ENCODE data around the gene FOXK1.

The FOXK1 gene

GRCh38 chr7:4709187-4709586, 27.1 kb downstream of the FOXK1 start:
- no peak overlapping the region for H3K4me2 ChIP-seq (ENCODE audit: low read length)
- no peak overlapping the region for H3K9ac ChIP-seq (ENCODE audit: low read length)
- no peak overlapping the region for H3K4me3 ChIP-seq (ENCODE audit: low read length)
- H3K9me3 ChIP-seq (ENCODE audit: insufficient read depth, low read length) = no peaks in the 10 kb centered on the region
- H3K27me3 ChIP-seq (ENCODE audit: low read depth, low read length) = no peaks in the 10 kb centered on the region
- H3K79me2 ChIP-seq (ENCODE audit: low read length) = peaks cover 86% of the 10 kb centered on the region
- H3K36me3 ChIP-seq (replicated peaks; ENCODE audit: low read depth, low read length) = no peaks in the 10 kb centered on the region
- no peak overlapping the region for H2AFZ ChIP-seq (ENCODE audit: low read depth, low read length)
- 0 out of 2 replicates have a peak, but pooled peaks cover 13% of the 10 kb centered on the region for H4K20me1 ChIP-seq (ENCODE audit: insufficient read depth, low read length)
- TF ChIP-seq EZH2phosphoT487 (IDR thresholded peaks at IDR 0.05; ENCODE audit: low read depth) = no peak
- no peak overlapping the region for H3K27ac ChIP-seq (ENCODE audit: low read length)
- H3K4me1 ChIP-seq (ENCODE audit: low read length) = no peaks in the 10 kb centered on the region

- no peak overlapping the region for H3K4me3 ChIP-seq (ENCODE audit: low read length)
- no peak overlapping the region for H3K4me2 ChIP-seq (ENCODE audit: low read length)
- H3K79me2 ChIP-seq (ENCODE audit: low read length) = peaks cover 95% of the 10 kb centered on the region
- peaks cover 3% of the 10 kb centered on the region for H3K36me3 ChIP-seq (replicated peaks; ENCODE audit: low read depth, low read length)
- no peaks in the 10 kb centered on the region for H3K9me3 ChIP-seq (ENCODE audit: insufficient read depth, low read length)
- no peaks in the 10 kb centered on the region for H3K4me1 ChIP-seq (ENCODE audit: low read length)
- no peaks in the 10 kb centered on the region for H3K27me3 ChIP-seq (ENCODE audit: low read depth, low read length)
- no peak for TF ChIP-seq CTCF (IDR thresholded peaks at IDR 0.05; ENCODE audit: low read depth, low read length)
- no peak for TF ChIP-seq EZH2phosphoT487 (IDR thresholded peaks at IDR 0.05; ENCODE audit: low read depth)
- H2AFZ ChIP-seq (ENCODE audit: low read depth, low read length) = no peak overlapping the region
- H3K9ac ChIP-seq (ENCODE audit: low read length) = no peak overlapping the region
- no peak overlapping the region for H3K27ac ChIP-seq (ENCODE audit: low read length)
- H4K20me1 ChIP-seq (ENCODE audit: insufficient read depth, low read length) = peaks cover 24% of the 10 kb centered on the region; the same call in 1 of the 2 replicates
Observed at GRCh38 chr7:4711093-4711492, 29.0 kb downstream of the FOXK1 start.

- Histone ChIP-seq H3K9me3 (ENCODE audit: insufficient read depth, low read length) (no peaks in the 10 kb centered on the region), H3K36me3 (replicated peaks; ENCODE audit: low read depth, low read length) (peaks cover 3% of the 10 kb centered on the region), H3K27ac (ENCODE audit: low read length) (no peak overlapping the region), H3K27me3 (ENCODE audit: low read depth, low read length) (no peaks in the 10 kb centered on the region), H3K4me2 (ENCODE audit: low read length) (no peak overlapping the region), H2AFZ (ENCODE audit: low read depth, low read length) (no peak overlapping the region), H3K4me3 (ENCODE audit: low read length) (no peak overlapping the region), H3K9ac (ENCODE audit: low read length) (no peak overlapping the region), H3K4me1 (ENCODE audit: low read length) (no peaks in the 10 kb centered on the region), H4K20me1 (ENCODE audit: insufficient read depth, low read length) (peaks cover 21% of the 10 kb centered on the region; the same call in 1 of the 2 replicates), H3K79me2 (ENCODE audit: low read length) (peaks cover 95% of the 10 kb centered on the region)
- TF ChIP-seq EZH2phosphoT487 (IDR thresholded peaks at IDR 0.05; ENCODE audit: low read depth) = no peak
- TF ChIP-seq CTCF (IDR thresholded peaks at IDR 0.05; ENCODE audit: low read depth, low read length) = no peak
Observed at GRCh38 chr7:4711634-4712033, 29.5 kb downstream of the FOXK1 start.

GRCh38 chr7:4712281-4713182, 30.4 kb downstream of the FOXK1 start:
- Histone ChIP-seq H3K79me2 (ENCODE audit: low read length) (peaks cover 95% of the 10 kb centered on the region), H2AFZ (ENCODE audit: low read depth, low read length) (no peak overlapping the region), H3K9me3 (ENCODE audit: insufficient read depth, low read length) (no peaks in the 10 kb centered on the region), H3K4me3 (ENCODE audit: low read length) (no peak overlapping the region), H3K9ac (ENCODE audit: low read length) (no peak overlapping the region), H3K36me3 (replicated peaks; ENCODE audit: low read depth, low read length) (peaks cover 3% of the 10 kb centered on the region), H3K4me1 (ENCODE audit: low read length) (no peaks in the 10 kb centered on the region), H3K27ac (ENCODE audit: low read length) (no peak overlapping the region), H3K27me3 (ENCODE audit: low read depth, low read length) (no peaks in the 10 kb centered on the region), H3K4me2 (ENCODE audit: low read length) (no peak overlapping the region), H4K20me1 (ENCODE audit: insufficient read depth, low read length) (peaks cover 23% of the 10 kb centered on the region; the same call in 1 of the 2 replicates)
- TF ChIP-seq EZH2phosphoT487 (IDR thresholded peaks at IDR 0.05; ENCODE audit: low read depth) (no peak), CTCF (IDR thresholded peaks at IDR 0.05; ENCODE audit: low read depth, low read length) (no peak)
